NCI-H345 treated with DMSO at 0.1 percent for 48 hours (cell line): ENCODE results near the gene TLL2.

Experiments used
- DNase-seq: peaks from one replicate; lab custom pipeline; 2025; ENCODE audit not compliant: unreplicated experiment; lab: John Stamatoyannopoulos, UW

Gene TLL2

GRCh38 chr10:96468845-96469244 lies 44.9 kb downstream of the TLL2 start:
- DNase-seq, result no peak

DNA sequence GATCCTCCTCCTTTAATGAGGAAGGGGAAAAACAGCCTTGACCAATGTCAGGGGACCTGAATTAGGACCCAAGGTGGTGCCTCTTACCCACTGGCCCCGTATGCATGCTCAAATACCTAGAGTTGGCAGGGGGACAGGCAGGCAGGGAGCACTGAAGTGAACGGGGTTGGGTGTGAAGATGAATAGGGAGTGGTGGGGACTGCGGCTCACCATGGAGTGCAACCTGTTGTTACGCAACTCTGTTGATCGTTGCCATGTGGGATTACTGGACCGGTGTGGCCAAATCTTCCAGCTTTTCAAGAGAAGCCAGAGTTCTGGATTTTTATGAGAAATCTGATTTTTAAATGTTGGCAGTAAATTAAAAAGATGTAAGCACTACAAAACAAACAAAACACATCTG lies 48.1 kb downstream of the TLL2 start:
- DNase-seq, result no peak

GRCh38 chr10:96463562-96463961 lies 50.2 kb downstream of the TLL2 start:
- no peak for DNase-seq

DNA sequence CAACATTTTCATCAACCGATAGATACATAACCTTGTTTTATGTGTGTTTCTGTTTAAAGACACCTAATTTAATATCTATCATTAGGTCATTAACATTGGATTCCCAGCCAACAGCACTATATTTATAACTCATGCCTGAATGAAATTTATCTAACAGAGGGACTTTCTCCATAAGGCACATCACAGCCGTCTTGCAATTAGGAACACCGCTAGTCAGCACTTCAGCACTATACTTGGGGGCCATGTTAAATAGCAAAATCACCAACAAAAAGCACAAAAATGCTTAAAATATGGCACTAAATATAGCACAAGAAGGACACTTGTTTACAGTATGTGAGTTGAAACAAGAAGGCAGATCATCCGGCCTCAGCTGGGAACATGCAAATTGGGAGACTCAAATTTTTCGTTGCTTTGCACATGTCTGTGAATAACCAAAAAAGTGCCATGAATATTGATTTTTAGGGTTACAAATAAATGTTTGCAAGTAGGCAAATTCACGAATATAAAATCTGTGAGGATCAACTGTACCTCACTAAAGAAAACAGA lies 51.0 kb downstream of the TLL2 start:
- no peak for DNase-seq

- DNase-seq, result no peak
Measured at GRCh38 chr10:96460316-96460715, 53.4 kb downstream of the TLL2 start.

GRCh38 chr10:96457341-96457740 lies 56.4 kb downstream of the TLL2 start:
- DNase-seq, result no peak

DNA sequence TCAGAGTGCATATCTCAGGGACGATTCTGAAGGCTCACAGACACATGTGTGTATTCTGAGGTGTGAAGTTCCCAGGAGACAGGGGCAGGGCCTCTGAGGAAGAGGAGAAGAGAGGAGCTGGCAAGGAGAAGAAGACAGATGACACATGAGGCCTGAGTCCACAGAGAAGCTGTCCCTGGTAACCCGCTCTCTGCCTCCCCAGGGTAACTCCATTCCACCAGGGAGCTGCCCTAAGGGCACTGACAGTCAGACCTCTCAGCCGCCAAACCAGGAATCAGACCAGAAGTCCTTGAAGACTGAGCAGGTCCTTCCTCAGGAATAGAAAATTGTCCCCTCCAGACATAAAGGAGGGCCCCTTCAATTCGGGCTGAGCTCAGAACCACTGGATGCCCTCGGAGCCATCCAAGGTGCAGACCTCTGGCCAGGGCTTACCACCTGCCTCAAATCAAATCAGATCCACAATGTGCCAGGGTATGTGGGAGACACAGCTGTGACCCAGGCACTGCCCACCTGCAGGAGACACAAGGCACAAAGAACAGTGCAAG lies 57.4 kb downstream of the TLL2 start:
- DNase-seq, result no peak

DNA sequence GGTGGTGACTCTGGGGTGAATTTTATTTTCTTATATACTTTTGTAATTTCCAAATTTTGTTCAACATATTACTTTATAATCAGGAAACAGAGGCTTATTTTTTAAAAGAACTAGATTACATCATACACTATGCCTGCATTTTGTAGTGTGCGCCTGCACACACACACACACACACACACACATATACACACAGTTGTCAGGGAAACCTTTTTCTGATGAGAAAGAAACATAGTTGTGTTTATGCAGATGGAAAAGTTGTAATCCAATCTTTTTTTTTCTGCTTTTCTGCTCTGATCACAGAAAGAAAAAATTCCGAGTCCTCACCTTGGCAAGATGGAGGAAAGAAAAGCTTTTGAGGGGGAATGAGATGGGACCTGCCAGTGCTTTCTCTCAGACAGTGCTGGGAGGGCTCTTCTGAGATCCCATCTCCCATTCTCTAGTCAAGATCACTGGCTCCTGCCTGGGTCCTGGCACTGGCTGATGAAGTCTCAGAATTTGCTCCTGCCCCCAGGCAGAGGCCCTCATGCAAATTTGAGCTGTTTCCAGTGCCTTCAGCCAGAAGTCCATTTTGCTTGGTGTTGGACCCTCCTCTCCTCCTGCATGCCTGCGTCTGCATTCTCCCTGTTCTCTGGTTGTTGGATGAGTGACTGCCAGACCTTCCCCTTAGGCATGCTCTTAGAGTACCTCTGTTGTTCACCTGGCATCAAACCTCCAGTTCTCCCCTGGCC lies 59.7 kb downstream of the TLL2 start:
- no peak for DNase-seq

- DNase-seq, result no peak
Measured at GRCh38 chr10:96452494-96453153, 61.1 kb downstream of the TLL2 start.

GRCh38 chr10:96450529-96451207 lies 63.1 kb downstream of the TLL2 start:
- DNase-seq, result no peak

DNA sequence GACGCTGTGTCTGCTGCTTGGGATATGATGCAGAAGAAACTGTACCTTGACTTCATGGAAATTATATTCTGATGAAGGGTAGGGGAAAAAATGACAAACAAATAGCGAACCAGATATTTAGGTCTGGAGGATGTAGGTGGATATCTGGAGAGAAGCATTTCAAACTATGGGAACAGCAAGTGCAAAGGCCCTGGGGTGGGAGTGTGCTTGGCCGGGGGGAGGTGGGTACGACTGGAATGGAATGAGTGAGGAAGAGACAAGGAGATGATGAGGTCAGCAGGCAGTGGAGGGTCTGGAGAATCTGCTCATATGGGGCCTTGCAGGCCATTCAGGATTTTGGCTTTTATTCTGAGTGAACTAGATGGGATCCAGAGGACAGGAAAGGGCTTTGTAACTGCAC lies 65.2 kb downstream of the TLL2 start:
- DNase-seq, result no peak

GRCh38 chr10:96448021-96448457 lies 65.7 kb downstream of the TLL2 start:
- DNase-seq, result no peak

DNA sequence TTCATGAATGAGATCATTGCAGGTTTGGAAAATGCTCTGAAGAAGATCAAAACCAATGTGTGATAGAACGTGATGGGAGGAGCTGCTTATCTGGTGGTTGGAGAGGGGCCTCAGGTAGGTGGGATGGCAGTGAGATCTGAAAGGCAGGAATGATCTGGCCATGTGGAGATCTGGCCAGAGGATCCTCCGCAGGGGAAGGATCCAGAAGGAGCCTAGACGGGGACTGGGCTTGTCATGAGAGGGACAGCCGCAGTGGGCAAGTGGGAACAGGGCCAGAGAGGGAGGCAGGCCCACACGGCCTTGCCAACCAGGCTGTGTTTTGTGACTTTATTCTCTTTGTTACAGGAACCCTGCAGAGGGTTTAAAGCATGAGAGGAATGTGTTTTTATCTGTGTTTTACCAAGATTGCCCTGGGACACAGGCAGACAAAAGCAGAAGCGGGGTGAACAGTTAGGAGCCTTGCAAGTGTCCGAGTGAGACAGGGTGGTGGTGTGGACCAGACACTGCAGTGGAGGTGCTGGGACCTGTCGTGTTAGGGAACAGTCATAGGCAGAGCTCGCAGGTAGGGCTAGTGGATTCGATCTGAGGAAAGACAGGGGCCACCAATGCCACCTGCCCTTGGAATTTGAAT lies 66.6 kb downstream of the TLL2 start:
- no peak for DNase-seq

- no peak for DNase-seq
Measured at GRCh38 chr10:96441987-96442643, 71.6 kb downstream of the TLL2 start.

DNA sequence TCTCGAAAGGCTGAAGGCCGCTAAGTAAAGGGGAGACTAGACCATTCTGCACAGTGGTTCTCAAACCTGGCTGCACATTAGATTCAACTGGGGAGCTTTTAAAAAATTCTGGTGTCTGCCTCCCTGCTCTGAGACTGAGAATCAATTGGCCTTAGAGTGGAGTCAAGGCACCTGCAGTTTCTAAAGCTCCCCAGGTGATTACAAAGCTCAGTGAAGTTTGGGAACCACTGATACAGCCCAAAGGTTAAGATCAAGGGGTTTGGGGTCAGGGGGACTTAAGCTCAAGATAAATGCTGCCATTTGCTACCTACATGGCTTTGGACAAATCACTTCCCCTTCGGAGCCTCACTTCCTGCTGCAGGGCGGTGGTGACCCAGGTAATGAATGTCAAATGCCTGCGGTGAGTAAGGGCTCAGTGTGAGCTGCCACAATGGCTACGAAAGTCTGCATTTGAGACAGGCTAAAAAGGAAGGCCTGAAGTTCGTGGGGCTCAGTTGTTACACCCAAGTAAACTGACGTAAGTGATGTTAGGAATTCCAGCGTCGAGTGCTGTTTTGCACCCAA lies 72.3 kb downstream of the TLL2 start:
- DNase-seq, result no peak

DNA sequence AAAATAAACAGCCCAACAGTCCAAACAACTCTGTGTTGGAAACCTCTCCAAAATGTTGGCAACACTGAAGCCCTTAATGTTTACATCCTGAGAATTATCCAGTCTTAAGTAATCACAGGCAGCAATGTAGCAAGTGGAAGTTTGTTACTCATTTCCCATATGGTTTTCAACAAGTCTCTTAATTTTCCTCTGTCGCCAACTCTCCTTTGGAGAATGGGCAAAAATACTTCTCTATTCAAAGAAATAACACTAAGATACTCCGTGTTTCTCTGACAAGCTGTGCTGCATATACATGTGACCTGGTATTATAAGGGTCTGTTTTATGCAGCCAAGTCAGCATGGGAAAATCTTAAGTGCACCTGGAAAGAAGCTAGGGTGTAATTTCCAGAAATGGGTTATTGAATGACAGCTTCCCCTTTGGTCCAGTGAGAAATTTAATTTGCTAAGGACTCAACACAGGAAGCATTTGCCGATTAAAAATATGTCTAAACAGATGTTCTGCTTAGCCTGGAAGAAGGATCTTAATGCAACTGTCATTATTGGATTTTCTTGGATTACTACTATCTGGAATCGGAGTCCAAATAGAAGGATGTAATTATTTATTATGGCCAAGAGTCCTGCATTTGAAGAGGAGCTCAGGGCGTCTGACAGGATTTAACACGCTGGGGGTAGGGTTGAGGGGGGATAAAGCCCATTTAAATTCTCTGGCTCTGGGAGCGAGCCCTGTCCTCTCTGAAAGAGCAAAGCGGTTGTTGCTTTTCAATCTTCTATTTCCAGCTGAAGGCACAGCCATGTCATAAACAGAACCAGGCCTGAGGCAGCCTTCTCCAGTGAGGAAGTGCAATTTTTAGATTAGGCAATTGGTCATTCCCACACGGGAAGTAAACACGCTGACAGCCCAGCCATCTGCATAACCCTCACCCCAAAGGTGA lies 73.1 kb downstream of the TLL2 start:
- DNase-seq, result no peak

DNA sequence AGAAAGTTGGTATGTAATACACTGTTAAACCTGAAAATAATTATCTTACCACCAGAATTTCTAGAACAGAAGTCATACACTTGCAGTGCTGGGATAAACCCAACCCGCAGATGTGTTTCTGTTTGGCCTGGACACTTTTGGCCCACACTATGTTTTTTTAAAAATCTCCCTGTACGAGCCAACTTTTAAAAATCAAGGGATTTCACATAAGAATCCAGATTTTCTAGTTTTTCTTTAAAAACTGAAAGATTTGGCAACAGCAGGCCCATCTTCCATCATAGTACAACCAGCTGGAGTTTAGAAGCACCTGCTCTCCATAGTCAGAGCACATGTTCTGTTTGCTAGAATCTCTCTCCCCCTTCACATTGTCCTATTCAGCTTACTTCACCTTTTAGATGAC lies 74.0 kb downstream of the TLL2 start:
- no peak for DNase-seq

GRCh38 chr10:96436035-96436434 lies 77.7 kb downstream of the TLL2 start:
- no peak for DNase-seq
